Inflammatory macrophage treated with lipopolysaccharide for 1 hour (primary cell): ENCODE measurements around the gene GSTCD.

Experiments used
- DNase-seq, 2 donors: peaks; one replicate each; pipeline ENCODE4 v3.0.0-alpha.2; 2020 to 2022

GSTCD gene

DNA sequence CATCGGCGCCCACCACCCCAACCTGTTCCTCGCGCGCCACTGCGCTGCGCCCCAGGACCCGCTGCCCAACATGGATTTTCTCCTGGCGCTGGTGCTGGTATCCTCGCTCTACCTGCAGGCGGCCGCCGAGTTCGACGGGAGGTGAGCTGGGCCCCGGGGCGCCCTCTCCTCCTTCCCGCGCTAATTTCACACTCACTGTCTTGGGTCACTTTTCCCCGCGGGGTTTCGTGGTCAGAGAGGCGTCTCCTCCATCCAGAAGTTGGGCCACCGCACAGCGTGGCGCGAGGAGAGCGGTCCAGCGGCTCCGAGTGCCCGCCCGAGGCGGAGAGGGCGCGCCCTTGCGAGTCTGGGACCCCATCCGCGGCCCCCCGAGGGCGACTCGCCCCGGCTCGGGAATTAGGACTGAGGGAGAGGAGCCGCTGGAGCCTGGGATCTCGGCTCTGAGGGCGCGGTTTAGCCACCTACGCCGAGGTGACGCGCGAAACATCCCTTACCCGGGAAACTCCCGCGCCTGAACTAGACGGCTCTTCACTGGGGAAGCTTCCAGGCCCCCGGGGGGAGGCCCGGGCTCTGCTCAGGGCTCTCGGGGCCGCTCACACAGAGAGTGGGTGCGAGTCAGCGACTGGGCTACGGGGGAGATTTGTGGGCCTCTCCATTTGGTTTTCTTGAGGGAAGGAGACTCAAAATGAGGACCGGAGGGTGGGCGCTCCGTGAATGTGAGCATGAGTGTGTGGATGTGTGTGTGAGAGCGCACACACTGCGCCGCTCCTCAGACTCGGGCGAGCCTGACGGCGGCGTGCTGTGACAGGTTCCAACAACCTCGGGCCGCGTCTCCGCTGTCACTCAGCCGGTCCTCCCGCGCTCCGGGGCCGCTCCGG is 187.2 kb downstream of the GSTCD start:
- peak in 1 of 2 donors; percentile 1 for DNase-seq

DNA sequence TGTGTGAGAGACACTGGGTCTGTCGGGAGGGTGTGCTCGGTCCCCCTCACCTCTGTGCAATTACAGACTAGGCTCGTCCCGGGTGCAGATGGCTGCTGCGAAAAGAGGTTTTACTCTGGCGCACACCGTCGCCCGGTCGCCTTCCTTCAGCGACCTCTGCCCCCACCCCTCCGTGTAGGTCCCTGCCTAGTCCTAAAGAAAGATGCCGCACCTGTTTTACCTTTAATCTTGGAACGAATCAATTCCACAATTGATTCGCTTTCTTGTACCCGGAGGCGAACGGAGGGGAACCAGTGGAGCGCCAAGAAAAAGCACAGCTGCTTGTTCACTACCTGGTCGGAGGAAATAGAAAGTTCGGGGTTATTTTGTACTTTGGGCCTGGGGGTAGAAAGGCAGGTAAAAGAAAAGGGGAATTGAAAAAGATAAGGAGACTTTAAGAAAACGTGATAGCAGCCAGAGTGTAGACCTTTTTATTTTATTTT is 187.9 kb downstream of the GSTCD start:
- DNase-seq, result no peak
